Heart right ventricle (tissue), 16 donors: ENCODE measurements around the gene SNCG. TPM values are rescaled to one million over a fixed set of nuclear protein-coding genes. Genes with fewer than 3 reads are reported as not detected.

Experiments used
- ATAC-seq, 8 donors: fragments of 200-7000 bp; cut with Tn5 transposase; one replicate each; pipeline ENCODE4 v1.9.1; 2020; ENCODE audit warnings: mild to moderate bottlenecking in 8 of 8, moderate library complexity in 8 of 8, moderate number of reproducible peaks in 1 of 8
- DNase-seq, 2 donors: peaks; one replicate each; pipeline ENCODE4 v3.0.0-alpha.2; 2020
- H3K27ac ChIP-seq, 10 donors: fragments of 200-600 bp; sonication (generic) in 2 of 10; one replicate each; pipeline versions ENCODE4 v1.5.0 to v1.8.0; 2020 to 2022; ENCODE audit warnings: mild to moderate bottlenecking in 3 of 10
- H3K27me3 ChIP-seq, 7 donors: fragments of 200-600 bp; one replicate each; pipeline ENCODE4 v1.8.0; 2021 to 2022; ENCODE audit warnings: mild to moderate bottlenecking in 2 of 7
- H3K36me3 ChIP-seq, 9 donors: fragments of 200-600 bp; sonication (generic) in 1 of 9; one replicate each; pipeline versions ENCODE4 v1.5.0 to v1.8.0; 2020 to 2022; ENCODE audit warnings: mild to moderate bottlenecking in 2 of 9
- H3K4me1 ChIP-seq, 9 donors: fragments of 200-600 bp; sonication (generic) in 1 of 9; one replicate each; pipeline versions ENCODE4 v1.5.0 to v1.8.0; 2020 to 2022; ENCODE audit warnings: mild to moderate bottlenecking in 4 of 9
- H3K4me3 ChIP-seq, 10 donors: fragments of 200-600 bp; sonication (generic) in 2 of 10; one replicate each; pipeline versions ENCODE4 v1.5.0 to v1.8.0; 2020 to 2022; ENCODE audit warnings: mild to moderate bottlenecking in 7 of 10, moderate library complexity in 2 of 10
- H3K9me3 ChIP-seq, 11 donors: fragments of 200-600 bp in 10 of 11; sonication (generic) in 2 of 11; one replicate each; pipeline versions ENCODE4 v1.5.0 to v1.8.0; 2013 to 2022; ENCODE audit warnings: mild to moderate bottlenecking in 2 of 11, control low read depth in 1 of 11, moderate library complexity in 1 of 11
- CTCF ChIP-seq, 9 donors: fragments of 200-600 bp; sonication (generic) in 2 of 9; IDR thresholded peaks; one replicate each; pipeline versions ENCODE4 v1.5.0 to v1.8.0; 2021 to 2022; ENCODE audit warnings: antibody characterized with exemption in 9 of 9, mild to moderate bottlenecking in 5 of 9, moderate library complexity in 1 of 9
- WGBS, 2 donors: extraction: QIAGEN DNeasy Blood & Tissue Kit; methylation state at CpG; one replicate each; pipeline ENCODE4 v1.1.7; 2013; ENCODE audit warnings: inconsistent platforms in 1 of 2; 5-methylcytosine and 5-hydroxymethylcytosine counted together
- intact Hi-C, 10 donors: fragments of 100-400 bp; cut with DNase I; formaldehyde crosslinking; loops; one replicate each; pipeline versions ENCODE4 v1.11.1 to v1.14.2; 2022
- polyA plus RNA-seq, 2 donors: library from polyadenylated mRNA; stranded (reverse); fragments of 200-250 nt; gene quantifications; one replicate each; pipeline ENCODE4 v1.2.3, GENCODE V29; 2013
- total RNA-seq, 10 donors: library from RNA; stranded (reverse); fragmentation: NEBNext Ultra II Directional in 3 of 10; extraction: Animal tissue kit (Norgen Biotek cat#: 25700) in 3 of 10; gene quantifications; one replicate each; pipeline versions ENCODE4 v1.2.1 to v1.2.4, GENCODE V29; 2021 to 2023
- donor health status: Arrhythmogenic right ventricular cardiomyopathy.
- donor health status: ischemic (EF 13 %, LVEDD 7.1; RV severe dilation, severe dysfunction).
- donor health status: healthy with polysubstance abuse.
- donor health status: DM: no; HTN: yes; CAD: no.
- donor health status: DM: no; HTN: no; CAD: no.
- donor health status: ischemic (EF 25% LVEDD 6.9; RV normal size, moderate dysfunction).
- donor health status: ischemic (EF 25% LVEDD 5.7; RV mildly dilated, moderate dysfunction).
- donor health status: healthy.
- donor health status: DM: yes; HTN: yes; CAD: no.
- donor health status: Ischemic cardiomyopathy.
- donor health status: ischemic (EF 35%, LVEDD 5.7; RV mildly dilated, moderate dysfunction).
- donor health status: nonischemic (EF 11% LVEDD 7.7; RV severe dilation, severe dysfunction).
- donor health status: DM: yes; HTN: yes; CAD: no.
- donor health status: PGD.
- donor health status: ischemic (EF 29% LVEDD 5.4; RV normal size, mild dysfunction).
- donor health status: nonischemic (EF 23%, LVEDD 6.1; RV moderate dilation, normal function).

The SNCG gene
- total and polyA plus RNA-seq, 12 donors = 9.4 to 68.0 (median 14.4) TPM

- no peak for TF ChIP-seq CTCF (IDR thresholded peaks at IDR 0.05)
- ATAC-seq = no peak
- 57 to 66% methylated on average over 13 of the region's 13 CpGs for WGBS, 2 donors
- peaks cover 17 to 96% (median 72%) of the 10 kb centered on the region in 9 donors for H3K4me1 ChIP-seq
- peak overlapping the region; percentile 85 to 97 (median 90) for H3K27ac ChIP-seq
- DNase-seq = no peak
- H3K9me3 ChIP-seq = peaks cover 0 to 15% (median 0%) of the 10 kb centered on the region in 11 donors
- peak overlapping the region; percentile 35 to 68 (median 58) for H3K4me3 ChIP-seq
- peaks cover 0 to 9% (median 0%) of the 10 kb centered on the region in 9 donors for H3K36me3 ChIP-seq
- intact Hi-C loops = no loop called here
- H3K27me3 ChIP-seq = no peaks in the 10 kb centered on the region
Measured at GRCh38 chr10:86954681-86955500, 3.5 kb upstream of the SNCG start.

DNA sequence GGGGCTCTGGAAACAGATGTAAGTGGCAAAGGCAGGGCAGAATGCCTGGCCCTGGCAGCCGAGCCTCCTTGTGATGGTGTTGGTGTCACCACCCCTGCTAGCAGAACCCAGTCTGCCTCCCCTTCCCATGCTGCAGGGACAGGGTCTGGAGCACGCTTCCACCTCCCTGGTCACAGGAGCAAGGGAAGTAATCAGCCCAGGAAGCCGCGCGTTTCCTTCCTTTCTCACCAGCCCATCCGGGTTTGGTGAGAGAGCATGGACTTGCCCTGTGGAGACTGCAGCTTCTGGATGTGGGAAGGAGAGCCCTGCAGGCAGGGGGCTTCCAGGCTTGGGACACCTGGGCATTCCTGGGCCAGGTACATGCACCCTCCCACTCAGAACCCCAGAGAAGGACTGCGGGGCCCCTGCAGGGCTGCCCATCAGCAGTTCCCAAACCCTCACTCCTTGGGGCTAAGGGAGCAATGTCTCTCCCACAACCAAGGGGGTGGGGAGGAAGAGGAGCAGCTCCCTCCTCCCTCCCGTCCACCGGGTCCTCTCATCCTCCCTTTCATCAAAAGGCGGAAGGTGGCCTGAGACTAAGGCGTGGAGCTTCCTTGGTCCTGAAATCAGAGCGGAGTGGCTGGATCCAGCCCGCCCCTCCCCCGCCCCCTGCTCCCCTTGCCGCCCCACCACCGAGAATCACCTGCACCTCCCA lies 2.8 kb upstream of the SNCG start:
- H3K4me3 ChIP-seq = peak overlapping the region; percentile 35 to 68 (median 58)
- H3K4me1 ChIP-seq = peaks cover 18 to 96% (median 72%) of the 10 kb centered on the region in 9 donors
- intact Hi-C loops = no loop called here
- peak in 1 of 2 donors; percentile 67 for DNase-seq
- H3K36me3 ChIP-seq = peaks cover 0 to 9% (median 0%) of the 10 kb centered on the region in 9 donors
- TF ChIP-seq CTCF (IDR thresholded peaks at IDR 0.05) = no peak
- peak in 4 of 8 donors; percentile 2 to 31 (median 28) for ATAC-seq
- 53 to 57% methylated on average over 15 to 16 of the region's 16 CpGs for WGBS, 2 donors
- H3K27me3 ChIP-seq = no peaks in the 10 kb centered on the region
- H3K27ac ChIP-seq = peak overlapping the region; percentile 85 to 97 (median 90)
- H3K9me3 ChIP-seq = peaks cover 0 to 15% (median 0%) of the 10 kb centered on the region in 11 donors

GRCh38 chr10:86956195-86956847 lies 2.1 kb upstream of the SNCG start:
- TF ChIP-seq CTCF (IDR thresholded peaks at IDR 0.05) = no peak
- Histone ChIP-seq H3K36me3 (peaks cover 0 to 7% (median 0%) of the 10 kb centered on the region in 9 donors), H3K27ac (peak overlapping the region; percentile 85 to 97 (median 90)), H3K4me1 (peaks cover 21 to 91% (median 72%) of the 10 kb centered on the region in 9 donors), H3K27me3 (no peaks in the 10 kb centered on the region), H3K9me3 (peaks cover 0 to 15% (median 0%) of the 10 kb centered on the region in 11 donors), H3K4me3 (peak overlapping the region; percentile 23 to 68 (median 58))
- ATAC-seq (no peak), DNase-seq (no peak)
- WGBS, 2 donors = 62 to 64% methylated on average over 7 of the region's 7 CpGs
- intact Hi-C loops = no loop called here
